Spleen (tissue), 7 donors: Measurements from ENCODE around the gene CAMK1D.

Experiments used
- CTCF ChIP-seq, 11 experiments: fragments of 200-600 bp in 7 of 11; fragments of 450-650 bp in 4 of 11; sonication (generic) in 4 of 11; IDR thresholded peaks in 8 of 11; conservative IDR thresholded peaks in 3 of 11; 1 replicate in 7 of 11; 2 replicates in 4 of 11; pipeline versions ENCODE4 v1.4.0 to v1.8.0; 2016 to 2021; ENCODE audit warnings: antibody characterized with exemption in 11 of 11, inconsistent platforms in 4 of 11, mild to moderate bottlenecking in 1 of 11
- POLR2A ChIP-seq, 3 donors: fragments of 450-650 bp; IDR thresholded peaks; one replicate each; pipeline ENCODE4 v1.5.1; 2017; ENCODE audit warnings: antibody characterized with exemption in 3 of 3, mild to moderate bottlenecking in 1 of 3
- POLR2AphosphoS5 ChIP-seq, 3 donors: sonication (generic); formaldehyde crosslinking; IDR thresholded peaks; one replicate each; pipeline ENCODE4 v1.5.1; 2017; ENCODE audit warnings: antibody characterized with exemption in 3 of 3
- donor health status: DM: no; HTN: no; CAD: no; lungs with moderate emphysema.
- donor health status: DM: no; HTN: no; CAD: no.
- donor health status: DM: no; HTN: no; CAD: no.

- TF ChIP-seq CTCF (IDR thresholded peaks at IDR 0.05 in 8 of 11, conservative IDR thresholded peaks at IDR 0.05 in 3 of 11) (no peak), POLR2A (IDR thresholded peaks at IDR 0.05) (no peak), POLR2AphosphoS5 (IDR thresholded peaks at IDR 0.05) (no peak)
These were observed 7.8 kb upstream of the CAMK1D start for GRCh38 chr10:12341526-12341925.
